SK-N-MC (cell line): ENCODE measurements around the gene COQ2.

Experiments used
- EZH2 ChIP-seq: fragments of 200-600 bp; sonication (generic); IDR thresholded peaks from one replicate; pipeline ENCODE4 v1.6.1; 2017; ENCODE audit warnings: antibody characterized with exemption
- POLR2AphosphoS5 ChIP-seq: IDR thresholded peaks from 2 replicates; pipeline ENCODE4 v1.6.1; 2012; ENCODE audit warnings: mild to moderate bottlenecking, low read depth, low read length, borderline replicate concordance

DNA sequence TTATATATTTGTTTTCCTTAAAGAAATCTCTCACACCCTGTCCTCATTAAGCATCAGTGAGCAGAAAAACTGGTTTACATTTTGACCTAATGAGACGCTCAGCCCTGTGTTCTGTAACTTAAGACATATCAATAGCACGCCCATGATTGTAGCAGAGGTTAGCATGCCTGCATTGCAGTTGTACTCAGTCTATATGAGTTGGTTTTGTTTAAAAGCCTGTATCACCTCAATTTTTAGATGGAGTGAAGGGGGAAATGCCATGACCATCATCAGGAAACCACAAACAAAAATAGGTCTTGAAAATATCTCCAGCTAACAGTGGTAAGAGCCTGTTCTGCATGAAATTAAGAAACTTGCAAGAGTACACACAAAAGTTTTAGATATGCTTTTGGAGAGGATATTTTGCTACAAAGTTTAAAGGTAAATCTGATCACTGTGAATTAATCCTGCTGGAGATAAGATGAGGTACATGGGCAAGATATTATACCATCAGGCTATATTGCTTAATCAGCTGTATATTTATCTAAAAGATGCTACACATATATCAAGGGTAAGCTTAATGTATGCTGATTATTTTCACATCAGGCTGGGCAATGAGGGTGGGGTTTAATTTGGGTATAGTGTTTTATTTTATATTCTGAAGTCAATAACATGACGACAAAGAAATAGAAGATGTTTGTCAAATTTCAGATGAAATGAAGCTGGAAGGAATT is 13.1 kb upstream of the COQ2 start:
- TF ChIP-seq EZH2, result no peak
- TF ChIP-seq POLR2AphosphoS5, result no peak
